A549 (cell line): ENCODE measurements around the gene COPB1. TPM values are rescaled to one million over a fixed set of nuclear protein-coding genes. Genes with fewer than 3 reads are reported as not detected.
A peak's percentile ranks its signal among the peaks of the same experiment; 100 is the strongest.

Experiments used
- ATAC-seq, 2 experiments: fragments of 200-7000 bp in 1 of 2; fragments of >200 bp in 1 of 2; cut with Nextera tagmentation in 1 of 2; cut with Tn5 transposase in 1 of 2; 3 replicates each; pipeline versions ENCODE4 v1.8.0 to v1.9.1; 2018 to 2020; ENCODE audit warnings: mild to moderate bottlenecking in 1 of 2, moderate library complexity in 1 of 2
- CTCF ChIA-PET: fragments of 300-600 bp; sonication (Branson Sonifier 250); formaldehyde crosslinking; extraction: SDS; loops from one replicate; lab custom pipeline; 2021; ENCODE audit warnings: antibody characterized with exemption, inconsistent platforms; lab: Yijun Ruan, JAX
- POLR2A ChIA-PET: fragments of 350-600 bp; formaldehyde crosslinking; extraction: SDS; loops from one replicate; lab custom pipeline; 2021; ENCODE audit warnings: antibody characterized with exemption, inconsistent platforms; lab: Yijun Ruan, JAX
- DNase-seq, 2 experiments: peaks; one replicate each; pipeline versions ENCODE4 v3.0.0 to v3.0.0-alpha.2; 2011 to 2016; ENCODE audit warnings: low read depth in 1 of 2, low spot score in 1 of 2
- FAIRE-seq: peaks from 2 replicates; lab custom pipeline; 2011; peaks lifted over from hg19 to GRCh38; lab: Jason Lieb, UNC
- H3K27ac ChIP-seq, 2 experiments: fragments of >200 bp; sonication (Bioruptor Twin); formaldehyde crosslinking; 3 replicates each; pipeline ENCODE4 v1.5.1; 2016 to 2017
- H3K4me1 ChIP-seq: fragments of >200 bp; sonication (Bioruptor Twin); formaldehyde crosslinking; 3 replicates; pipeline ENCODE4 v1.6.1; 2016
- H3K4me2 ChIP-seq: fragments of >200 bp; sonication (Bioruptor Twin); formaldehyde crosslinking; 3 replicates; pipeline ENCODE4 v1.6.1; 2016
- H3K4me3 ChIP-seq: fragments of >200 bp; sonication (Bioruptor Twin); formaldehyde crosslinking; 3 replicates; pipeline ENCODE4 v1.5.1; 2016
- H3K9me3 ChIP-seq: fragments of >200 bp; sonication (Bioruptor Twin); formaldehyde crosslinking; 3 replicates; pipeline ENCODE4 v1.6.1; 2016
- BHLHE40 ChIP-seq: IDR thresholded peaks from 2 replicates; pipeline ENCODE4 v1.6.1; 2012; ENCODE audit warnings: low read depth, low read length, inconsistent platforms
- CEBPB ChIP-seq, 2 experiments: fragments of >200 bp in 1 of 2; sonication (Bioruptor Twin) in 1 of 2; formaldehyde crosslinking in 1 of 2; IDR thresholded peaks; 2 replicates each; pipeline ENCODE4 v1.6.1; 2012 to 2016
- CHD2 ChIP-seq: fragments of 150-350 bp; IDR thresholded peaks from 2 replicates; pipeline ENCODE4 v1.6.1; 2014; ENCODE audit warnings: low read length; ENCODE audit not compliant: partially characterized antibody
- E2F6 ChIP-seq: IDR thresholded peaks from 2 replicates; pipeline ENCODE4 v1.6.1; 2012; ENCODE audit warnings: low read depth, borderline replicate concordance
- ELK1 ChIP-seq: fragments of 150-350 bp; IDR thresholded peaks from 2 replicates; pipeline ENCODE4 v1.6.1; 2014; ENCODE audit warnings: low read depth, mild to moderate bottlenecking, low read length
- EP300 ChIP-seq, 2 experiments: fragments of >200 bp; sonication (Bioruptor Twin); formaldehyde crosslinking; IDR thresholded peaks; 2 replicates in 1 of 2; 3 replicates in 1 of 2; pipeline ENCODE4 v1.6.1; 2016 to 2017
- HOXB13 ChIP-seq: fragments of 250-450 bp; sonication (Bioruptor Pico); IDR thresholded peaks from 2 replicates; pipeline ENCODE4 v1.5.0; 2020; ENCODE audit warnings: low read depth, mild to moderate bottlenecking, moderate library complexity
- JUN ChIP-seq, 2 experiments: fragments of >200 bp; sonication (Bioruptor Twin); formaldehyde crosslinking; IDR thresholded peaks; 2 replicates in 1 of 2; 3 replicates in 1 of 2; pipeline ENCODE4 v1.6.1; 2016 to 2017
- KDM1A ChIP-seq: fragments of 200-600 bp; sonication (generic); IDR thresholded peaks from 2 replicates; pipeline ENCODE4 v1.6.1; 2016; ENCODE audit warnings: low read depth, mild to moderate bottlenecking
- KDM5A ChIP-seq: fragments of 200-600 bp; sonication (generic); IDR thresholded peaks from 2 replicates; pipeline ENCODE4 v1.6.1; 2016; ENCODE audit warnings: antibody characterized with exemption, mild to moderate bottlenecking
- MYC ChIP-seq: IDR thresholded peaks from 2 replicates; pipeline ENCODE4 v1.6.1; 2012; ENCODE audit warnings: mild to moderate bottlenecking, inconsistent platforms, low read length, improper control_type of control experiment, borderline replicate concordance
- NFE2L2 ChIP-seq: fragments of 150-350 bp; conservative IDR thresholded peaks from 2 replicates; pipeline ENCODE4 v1.6.1; 2014; ENCODE audit warnings: low read length
- NPAS2 ChIP-seq: fragments of 250-450 bp; sonication (Bioruptor Pico); IDR thresholded peaks from 2 replicates; pipeline ENCODE4 v1.8.0; 2022; ENCODE audit warnings: mild to moderate bottlenecking, moderate library complexity, borderline replicate concordance
- NR3C1 ChIP-seq: fragments of >200 bp; sonication (Bioruptor Twin); formaldehyde crosslinking; IDR thresholded peaks from 3 replicates; pipeline ENCODE4 v1.6.1; 2017
- PHF8 ChIP-seq: fragments of 200-600 bp; sonication (generic); IDR thresholded peaks from 2 replicates; pipeline ENCODE4 v1.6.1; 2016; ENCODE audit warnings: low read depth, mild to moderate bottlenecking, antibody characterized with exemption, moderate library complexity, borderline replicate concordance
- POLR2A ChIP-seq: IDR thresholded peaks from 2 replicates; pipeline ENCODE4 v1.6.1; 2012; ENCODE audit warnings: mild to moderate bottlenecking, low read length
- POLR2AphosphoS2 ChIP-seq: conservative IDR thresholded peaks from 2 replicates; pipeline ENCODE4 v1.6.1; 2012; ENCODE audit warnings: low read length, improper control_type of control experiment, inconsistent platforms
- RAD21 ChIP-seq, 2 experiments: fragments of >200 bp in 1 of 2; sonication (Bioruptor Twin) in 1 of 2; formaldehyde crosslinking in 1 of 2; IDR thresholded peaks in 1 of 2; conservative IDR thresholded peaks in 1 of 2; 2 replicates in 1 of 2; 3 replicates in 1 of 2; pipeline ENCODE4 v1.6.1; 2012 to 2018; ENCODE audit warnings: inconsistent platforms in 1 of 2
- RCOR1 ChIP-seq: fragments of 150-350 bp; IDR thresholded peaks from 2 replicates; pipeline ENCODE4 v1.6.1; 2014; ENCODE audit warnings: antibody characterized with exemption, low read length, low read depth
- REST ChIP-seq: fragments of 200-600 bp; sonication (generic); IDR thresholded peaks from 2 replicates; pipeline ENCODE4 v1.6.1; 2016; ENCODE audit warnings: antibody characterized with exemption, mild to moderate bottlenecking, moderate library complexity
- RFX5 ChIP-seq: fragments of 450-650 bp; IDR thresholded peaks from 2 replicates; pipeline ENCODE4 v1.7.1; 2014; ENCODE audit warnings: antibody characterized with exemption, mild to moderate bottlenecking, moderate library complexity
- RNF2 ChIP-seq: fragments of 200-600 bp; sonication (generic); IDR thresholded peaks from 2 replicates; pipeline ENCODE4 v1.6.1; 2016; ENCODE audit warnings: low read depth, mild to moderate bottlenecking, antibody characterized with exemption, moderate library complexity, borderline replicate concordance
- SMC3 ChIP-seq: fragments of >200 bp; sonication (Bioruptor Twin); formaldehyde crosslinking; IDR thresholded peaks from 3 replicates; pipeline ENCODE4 v1.6.1; 2018; ENCODE audit warnings: inconsistent platforms
- SREBF2 ChIP-seq: fragments of 450-650 bp; IDR thresholded peaks from 2 replicates; pipeline ENCODE4 v1.6.1; 2014; ENCODE audit warnings: mild to moderate bottlenecking, moderate library complexity
- TFCP2L1 ChIP-seq: fragments of 250-450 bp; sonication (Bioruptor Pico); IDR thresholded peaks from 2 replicates; pipeline ENCODE4 v1.5.0; 2021; ENCODE audit warnings: mild to moderate bottlenecking
- ZFP36 ChIP-seq: fragments of 450-650 bp; IDR thresholded peaks from 2 replicates; pipeline ENCODE4 v1.6.1; 2014; ENCODE audit warnings: borderline replicate concordance; ENCODE audit not compliant: partially characterized antibody
- WGBS: methylation state at CpG from one replicate; pipeline ENCODE4 v1.1.6; 2017; ENCODE audit errors: missing lambda C conversion rate; 5-methylcytosine and 5-hydroxymethylcytosine counted together
- polyA plus RNA-seq, 4 experiments: library from polyadenylated mRNA; depleted of rRNA in 3 of 4; stranded (reverse); fragments of >200 nt; fragmentation: RNase III in 1 of 4; extraction: RNeasy Plus Mini Kit Qiagen cat#74134 plus additional on column Dnase treatment in 1 of 4; gene quantifications; 2 replicates in 3 of 4; 3 replicates in 1 of 4; pipeline ENCODE4 v1.2.3, GENCODE V29; 2011 to 2017

Gene COPB1
- polyA plus RNA-seq, 2 of the 4 experiments (the other 2 are of a cell fraction) = 128 to 232 TPM

GRCh38 chr11:14424096-14424495 lies 75.5 kb downstream of the COPB1 start:
- ATAC-seq (no peak), FAIRE-seq (no peak), DNase-seq (no peak)
- Histone ChIP-seq H3K4me3 (no peak overlapping the region), H3K27ac (peak overlapping the region; percentile 44 to 85), H3K4me1 (peaks cover 35% of the 10 kb centered on the region), H3K9me3 (no peaks in the 10 kb centered on the region), H3K4me2 (peak overlapping the region; percentile 76)
- TF ChIP-seq POLR2A = no peak
- no peak for TF ChIP-seq JUN (IDR thresholded peaks at IDR 0.05)
- TF ChIP-seq REST = no peak
- no peak for TF ChIP-seq CHD2
- TF ChIP-seq RNF2 = no peak
- TF ChIP-seq SMC3 = no peak
- TF ChIP-seq NFE2L2 = no peak
- TF ChIP-seq CEBPB (IDR thresholded peaks at IDR 0.05) = no peak
- TF ChIP-seq RCOR1 = no peak
- TF ChIP-seq TFCP2L1 = no peak
- TF ChIP-seq ZFP36 = no peak
- TF ChIP-seq NPAS2 (CRISPR knock-in tag) = no peak
- TF ChIP-seq RAD21 (conservative IDR thresholded peaks at IDR 0.05 in 1 of 2, IDR thresholded peaks at IDR 0.05 in 1 of 2) = no peak
- TF ChIP-seq ELK1 = no peak
- TF ChIP-seq SREBF2 = no peak
- no peak for TF ChIP-seq E2F6
- no peak for TF ChIP-seq BHLHE40
- TF ChIP-seq RFX5 = no peak
- no peak for TF ChIP-seq MYC
- CTCF ChIA-PET = interaction anchor here (1.2 to 8.5 kb wide), 3 partner anchors 23 to 124 kb away, joined by 3 to 77 read pairs (median 18); no protein-coding TSS in a partner anchor
- POLR2A ChIA-PET = no interaction called here

- peak overlapping the region; percentile 44 to 85 for H3K27ac ChIP-seq
These were observed 76.0 kb downstream of the COPB1 start for GRCh38 chr11:14423633-14424032.

More at GRCh38 chr11:14423633-14424032, 76.0 kb downstream of the COPB1 start:
- Histone ChIP-seq H3K4me2 (peak overlapping the region; percentile 76), H3K9me3 (no peaks in the 10 kb centered on the region), H3K4me1 (peaks cover 37% of the 10 kb centered on the region), H3K4me3 (no peak overlapping the region)
- ChIA-PET POLR2A (no interaction called here), CTCF (interaction anchor here (1.2 to 8.5 kb wide), 3 partner anchors 24 to 123 kb away, joined by 3 to 77 read pairs (median 18); no protein-coding TSS in a partner anchor)
- TF ChIP-seq BHLHE40 = no peak
- no peak for TF ChIP-seq RFX5
- TF ChIP-seq HOXB13 = no peak
- no peak for TF ChIP-seq KDM5A
- no peak for TF ChIP-seq POLR2AphosphoS2
- no peak for TF ChIP-seq ZFP36
- TF ChIP-seq KDM1A = no peak
- TF ChIP-seq EP300 (IDR thresholded peaks at IDR 0.05) = no peak
- TF ChIP-seq RNF2 = no peak
- TF ChIP-seq PHF8 = no peak
- no peak for TF ChIP-seq NR3C1
- no peak for TF ChIP-seq E2F6
- WGBS = 73% methylated on average over 2 of the region's 2 CpGs
- DNase-seq (no peak), ATAC-seq (no peak), FAIRE-seq (no peak)
